K562 (cell line): ENCODE measurements around the gene LYZL6. TPM values are rescaled to one million over a fixed set of nuclear protein-coding genes. Genes with fewer than 3 reads are reported as not detected.

Experiments
- ATAC-seq: fragments of 200-7000 bp; cut with Tn5 transposase; 3 replicates; pipeline ENCODE4 v1.9.1; 2020; ENCODE audit warnings: moderate library complexity
- BruUV-seq: library from RNA; stranded (reverse); fragments of 400-500 nt; replicated peaks from 2 replicates; lab custom pipeline; 2021; lab: Mats Ljungman, UMichigan
- CTCF ChIA-PET: fragments of 300-600 bp; formaldehyde crosslinking; extraction: SDS; loops from one replicate; lab custom pipeline; 2021; ENCODE audit warnings: low intra/inter-chr PET ratio; lab: Yijun Ruan, JAX
- POLR2A ChIA-PET: fragments of 300-600, 350-650 bp; sonication (Branson Sonifier 250); formaldehyde crosslinking; extraction: SDS; loops from one replicate; lab custom pipeline; 2021; ENCODE audit warnings: antibody characterized with exemption, inconsistent platforms; lab: Yijun Ruan, JAX
- DNase-seq, 4 experiments: peaks; one replicate each; pipeline versions ENCODE4 v3.0.0 to v3.0.0-alpha.2; 2011 to 2018; ENCODE audit warnings: low spot score in 3 of 4, mixed read lengths in 3 of 4; ENCODE audit errors: extremely low read depth in 1 of 4
- FAIRE-seq: peaks from 2 replicates; lab custom pipeline; 2011; peaks lifted over from hg19 to GRCh38; lab: Jason Lieb, UNC
- H2AFZ ChIP-seq: 2 replicates; pipeline ENCODE4 v1.6.0; 2011; ENCODE audit warnings: low read depth, low read length, control low read depth, inconsistent platforms
- H3K27ac ChIP-seq: fragments of 200-600 bp; 3 replicates; pipeline ENCODE4 v1.8.0; 2011; ENCODE audit warnings: low read depth, mild to moderate bottlenecking, control low read depth, inconsistent platforms, low read length, moderate library complexity, mixed read lengths; ENCODE audit errors: extremely low read depth
- H3K27me3 ChIP-seq, 2 experiments: fragments of 300-600 bp in 1 of 2; 2 replicates in 1 of 2; 3 replicates in 1 of 2; pipeline versions ENCODE4 v1.6.0 to v1.8.0; 2011; ENCODE audit warnings: inconsistent platforms in 2 of 2, low read length in 2 of 2, mild to moderate bottlenecking in 1 of 2, mixed read lengths in 1 of 2, moderate library complexity in 1 of 2; ENCODE audit not compliant: control insufficient read depth in 2 of 2, insufficient read depth in 2 of 2
- H3K36me3 ChIP-seq: fragments of 300-600 bp; 3 replicates; pipeline ENCODE4 v1.8.0; 2011; ENCODE audit warnings: mild to moderate bottlenecking, low read length, inconsistent platforms; ENCODE audit not compliant: control insufficient read depth, insufficient read depth
- H3K4me1 ChIP-seq, 2 experiments: fragments of 200-600 bp in 1 of 2; replicated peaks in 1 of 2; 2 replicates in 1 of 2; 3 replicates in 1 of 2; pipeline versions ENCODE4 v1.5.1 to v1.8.0; 2011; ENCODE audit warnings: inconsistent platforms in 2 of 2, low read length in 2 of 2, mild to moderate bottlenecking in 1 of 2, mixed read lengths in 1 of 2, moderate library complexity in 1 of 2; ENCODE audit not compliant: control insufficient read depth in 2 of 2, insufficient read depth in 2 of 2
- H3K4me2 ChIP-seq: 2 replicates; pipeline ENCODE4 v1.6.1; 2011; ENCODE audit warnings: low read length, control low read depth, inconsistent platforms, mixed read lengths; ENCODE audit not compliant: insufficient read depth
- H3K4me3 ChIP-seq: fragments of 200-600 bp; sonication (generic), shearing (Covaris generic); 2 replicates; pipeline ENCODE4 v1.5.1; 2016; ENCODE audit warnings: control low read depth, inconsistent platforms
- H3K79me2 ChIP-seq: fragments of 200-600 bp; 3 replicates; pipeline ENCODE4 v1.8.0; 2011; ENCODE audit warnings: low read length, inconsistent platforms; ENCODE audit not compliant: control insufficient read depth, insufficient read depth
- H3K9ac ChIP-seq, 2 experiments: 2 replicates each; pipeline versions ENCODE4 v1.6.0 to v1.6.1; 2011; ENCODE audit warnings: low read depth in 2 of 2, low read length in 2 of 2, control low read depth in 1 of 2, inconsistent platforms in 1 of 2, mild to moderate bottlenecking in 1 of 2, mixed read lengths in 1 of 2; ENCODE audit not compliant: insufficient read depth in 1 of 2
- H3K9me1 ChIP-seq: one replicate; pipeline ENCODE4 v1.6.0; 2011; ENCODE audit warnings: inconsistent platforms, mild to moderate bottlenecking, low read length, moderate library complexity; ENCODE audit not compliant: control insufficient read depth, insufficient read depth
- H3K9me3 ChIP-seq: replicated peaks from 2 replicates; pipeline ENCODE4 v1.5.1; 2011; ENCODE audit warnings: low read depth, low read length, inconsistent platforms; ENCODE audit not compliant: control insufficient read depth, insufficient read depth
- H4K20me1 ChIP-seq: replicated peaks from 2 replicates; pipeline ENCODE4 v1.6.1; 2011; ENCODE audit warnings: low read length, inconsistent platforms, mixed read lengths; ENCODE audit not compliant: control insufficient read depth, insufficient read depth
- ATF1 ChIP-seq, 2 experiments: fragments of 450-650 bp in 1 of 2; IDR thresholded peaks; 2 replicates each; pipeline ENCODE4 v1.6.1; 2016; ENCODE audit warnings: missing compliant biosample characterization in 1 of 2, missing genetic modification characterization in 1 of 2
- CTBP1 ChIP-seq: fragments of 450-650 bp; IDR thresholded peaks from 2 replicates; pipeline ENCODE4 v1.6.1; 2016; ENCODE audit warnings: borderline replicate concordance
- E2F8 ChIP-seq: fragments of 450-650 bp; IDR thresholded peaks from 2 replicates; pipeline ENCODE4 v1.7.1; 2018; ENCODE audit warnings: mild to moderate bottlenecking, low read depth; ENCODE audit not compliant: partially characterized antibody
- FOXK2 ChIP-seq, 2 experiments: fragments of 450-650 bp; IDR thresholded peaks in 1 of 2; conservative IDR thresholded peaks in 1 of 2; 2 replicates each; pipeline ENCODE4 v1.6.1; 2016; ENCODE audit warnings: low read depth in 2 of 2, mild to moderate bottlenecking in 1 of 2
- HMBOX1 ChIP-seq: sonication (generic); IDR thresholded peaks from 2 replicates; pipeline ENCODE4 v1.6.1; 2016
- JUN ChIP-seq, 2 experiments: sonication (generic) in 1 of 2; formaldehyde crosslinking in 1 of 2; IDR thresholded peaks; 2 replicates each; pipeline versions ENCODE4 v1.6.1 to v1.8.0; 2012 to 2022; ENCODE audit warnings: borderline replicate concordance in 2 of 2, mild to moderate bottlenecking in 2 of 2, improper control_type of control experiment in 1 of 2, low read depth in 1 of 2, low read length in 1 of 2, missing genetic modification reagents in 1 of 2
- NCOA2 ChIP-seq, 2 experiments: fragments of 450-650 bp; IDR thresholded peaks; 2 replicates each; pipeline ENCODE4 v1.6.1; 2018; ENCODE audit warnings: mild to moderate bottlenecking in 2 of 2, moderate library complexity in 1 of 2; ENCODE audit not compliant: partially characterized antibody in 2 of 2
- OTX1 ChIP-seq: fragments of 450-650 bp; formaldehyde crosslinking; IDR thresholded peaks from 2 replicates; pipeline ENCODE4 v1.4.0; 2022; ENCODE audit warnings: mild to moderate bottlenecking
- PRDM10 ChIP-seq: fragments of 450-650 bp; IDR thresholded peaks from 2 replicates; pipeline ENCODE4 v1.6.1; 2018; ENCODE audit not compliant: partially characterized antibody
- TCF15 ChIP-seq: fragments of 250-450 bp; sonication (Bioruptor Pico); IDR thresholded peaks from 2 replicates; pipeline ENCODE4 v1.8.0; 2022; ENCODE audit warnings: moderate library complexity, mild to moderate bottlenecking, inconsistent platforms
- ZNF232 ChIP-seq: sonication (generic); formaldehyde crosslinking; IDR thresholded peaks from 2 replicates; pipeline ENCODE4 v1.8.0; 2022; ENCODE audit warnings: mild to moderate bottlenecking, missing genetic modification reagents
- ZNF239 ChIP-seq: fragments of 250-450 bp; sonication (Bioruptor Pico); IDR thresholded peaks from 2 replicates; pipeline ENCODE4 v1.4.0; 2020; ENCODE audit warnings: mild to moderate bottlenecking
- ZNF584 ChIP-seq: fragments of 200-800 bp; sonication (Bioruptor generic); IDR thresholded peaks from 2 replicates; pipeline ENCODE4 v1.6.1; 2016; ENCODE audit warnings: low read depth, mild to moderate bottlenecking, missing genetic modification characterization, missing compliant biosample characterization
- WGBS: fragments of 100-300 bp; shearing (Covaris generic); methylation state at CpG from one replicate; pipeline ENCODE4 v1.1.6; 2016; ENCODE audit warnings: low coverage, mixed read lengths; ENCODE audit not compliant: insufficient coverage; ENCODE audit errors: missing lambda C conversion rate; 5-methylcytosine and 5-hydroxymethylcytosine counted together
- in situ Hi-C: fragments of 300-500 bp; cut with MboI; formaldehyde crosslinking; loops from 4 replicates; pipeline ENCODE4 v1.15.0; 2018; ENCODE audit warnings: inconsistent platforms, mixed read lengths
- intact Hi-C: fragments of 100-400 bp; cut with micrococcal nuclease; formaldehyde crosslinking; loops from 2 replicates; pipeline ENCODE4 v1.14.2; 2022
- polyA plus RNA-seq, 8 experiments: library from polyadenylated mRNA; depleted of rRNA in 4 of 8; stranded (reverse) in 5 of 8; unstranded in 3 of 8; fragments of >200 nt; fragmentation: Nextera tagmentation in 2 of 8; fragmentation: Illumina TruSeq in 1 of 8; extraction: Ambion mirVana in 2 of 8; extraction: Trizol in 1 of 8; gene quantifications; 2 replicates each; pipeline versions ENCODE4 v1.2.1 to v1.2.3, GENCODE V29; 2011 to 2014; ENCODE audit warnings: inconsistent platforms in 1 of 8, missing spikeins in 1 of 8
- total RNA-seq, 7 experiments: library from RNA; depleted of rRNA in 6 of 7; stranded (reverse); fragments of >200 nt in 6 of 7; fragmentation: Illumina TruSeq in 2 of 7; extraction: Trizol in 2 of 7; gene quantifications; 2 replicates each; pipeline versions ENCODE4 v1.2.1 to v1.2.3, GENCODE V29; 2011 to 2021; ENCODE audit warnings: low replicate concordance in 1 of 7

Gene LYZL6
- total and polyA plus RNA-seq, 9 of the 15 experiments (the other 6 are each of a cell fraction or from before 2014, with no cell fraction given): not detected

- FAIRE-seq (no peak), DNase-seq (no peak), ATAC-seq (no peak)
- Histone ChIP-seq H3K4me3 (no peak overlapping the region), H3K4me1 (peaks cover 13 to 23% of the 10 kb centered on the region in 2 experiments; a peak in 4 of 5 replicates), H3K36me3 (no peaks in the 10 kb centered on the region), H3K9ac (no peak overlapping the region), H3K9me3 (no peaks in the 10 kb centered on the region), H3K4me2 (no peak overlapping the region), H3K27ac (no peak overlapping the region), H3K27me3 (no peaks in the 10 kb centered on the region), H2AFZ (no peak overlapping the region), H3K79me2 (no peaks in the 10 kb centered on the region), H4K20me1 (no peaks in the 10 kb centered on the region), H3K9me1 (no peaks in the 10 kb centered on the region)
- in situ Hi-C loops (no loop called here), intact Hi-C loops (no loop called here)
- CTCF ChIA-PET: no interaction called here
- POLR2A ChIA-PET: interaction anchor here (0.6 to 2.4 kb wide), 2 partner anchors 8 to 48 kb away, joined by 3 to 7 read pairs; no protein-coding TSS in a partner anchor
- WGBS: 19% methylated on average over 5 of the region's 5 CpGs
- TF ChIP-seq PRDM10 (no peak), ZNF239 (CRISPR knock-in tag) (no peak), ZNF232 (CRISPR knock-in tag) (no peak), NCOA2 (IDR thresholded peaks at IDR 0.05; ENCODE audit: partially characterized antibody in 2 of 2) (no peak), TCF15 (CRISPR knock-in tag) (no peak), OTX1 (CRISPR knock-in tag) (no peak), JUN (IDR thresholded peaks at IDR 0.05; ENCODE audit: borderline replicate concordance, low read depth, low read length) (no peak), JUN (CRISPR knock-in tag; IDR thresholded peaks at IDR 0.05; ENCODE audit: borderline replicate concordance) (no peak), CTBP1 (no peak), HMBOX1 (no peak), E2F8 (no peak), ZNF584 (CRISPR knock-in tag) (no peak), FOXK2 (conservative IDR thresholded peaks at IDR 0.05 in 1 of 2, IDR thresholded peaks at IDR 0.05 in 1 of 2; ENCODE audit: low read depth in 2 of 2) (no peak), ATF1 (CRISPR knock-in tag; IDR thresholded peaks at IDR 0.05) (no peak), ATF1 (tag; IDR thresholded peaks at IDR 0.05) (no peak)
- BruUV-seq: no TSS peak
Observed at GRCh38 chr17:35907691-35908090, 35.8 kb downstream of the LYZL6 start.
